Activated CD8-positive, alpha-beta T cell treated with anti-CD3 and anti-CD28 coated beads for 36 hours (primary cell): ENCODE results near the gene TMC5. TPM values are rescaled to one million over a fixed set of nuclear protein-coding genes. Genes with fewer than 3 reads are reported as not detected.

Source experiments
- ATAC-seq: fragments of 200-7000 bp; cut with Tn5 transposase; one replicate; pipeline ENCODE4 v1.10.0; 2021; ENCODE audit warnings: mild to moderate bottlenecking, moderate library complexity
- CTCF ChIA-PET: fragments of 350-600 bp; sonication (Branson Sonifier 250); formaldehyde crosslinking; loops from one replicate; lab custom pipeline; 2021; ENCODE audit warnings: antibody characterized with exemption; lab: Charles Lee
- POLR2A ChIA-PET: fragments of 350-600 bp; sonication (Branson Sonifier 250); formaldehyde crosslinking; loops from one replicate; lab custom pipeline; 2021; ENCODE audit warnings: antibody characterized with exemption; lab: Charles Lee
- DNase-seq: peaks from one replicate; pipeline ENCODE4 v3.0.0-alpha.2; 2020
- H3K27ac Mint-ChIP-seq: one replicate; pipeline ENCODE4 v1.8.0; 2021; ENCODE audit warnings: mild to moderate bottlenecking, mixed read lengths
- H3K27me3 Mint-ChIP-seq: one replicate; pipeline ENCODE4 v1.8.0; 2021; ENCODE audit warnings: mixed read lengths
- H3K36me3 Mint-ChIP-seq: one replicate; pipeline ENCODE4 v1.8.0; 2021; ENCODE audit warnings: low read depth, mixed read lengths
- H3K4me1 Mint-ChIP-seq: one replicate; pipeline ENCODE4 v1.8.0; 2021; ENCODE audit warnings: low read depth, mixed read lengths
- H3K4me3 Mint-ChIP-seq: one replicate; pipeline ENCODE4 v1.8.0; 2021; ENCODE audit warnings: mild to moderate bottlenecking, moderate library complexity, mixed read lengths
- H3K9me3 Mint-ChIP-seq: one replicate; pipeline ENCODE4 v1.8.0; 2021; ENCODE audit warnings: mixed read lengths
- CTCF ChIP-seq: fragments of 200-600 bp; IDR thresholded peaks from one replicate; pipeline ENCODE4 v1.8.0; 2022; ENCODE audit warnings: antibody characterized with exemption, mild to moderate bottlenecking
- intact Hi-C: fragments of 100-400 bp; cut with micrococcal nuclease; formaldehyde crosslinking; loops from one replicate; pipeline ENCODE4 v1.10.0; 2022
- total RNA-seq, 2 experiments: library from RNA; stranded (reverse); gene quantifications; one replicate each; pipeline ENCODE4 v1.2.3, GENCODE V29; 2021

TMC5 gene
- total RNA-seq, 2 experiments from 2014 or later: not detected

GRCh38 chr16:19486051-19486450, 68.4 kb downstream of the TMC5 start:
- no peak for TF ChIP-seq CTCF
- ChIA-PET CTCF (no interaction called here), POLR2A (no interaction called here)
- intact Hi-C loops: no loop called here
- H3K27me3 Mint-ChIP-seq: peaks cover 2% of the 10 kb centered on the region
- H3K9me3 Mint-ChIP-seq: no peaks in the 10 kb centered on the region
- H3K36me3 Mint-ChIP-seq: no peaks in the 10 kb centered on the region
- no peak overlapping the region for H3K27ac Mint-ChIP-seq
- no peaks in the 10 kb centered on the region for H3K4me1 Mint-ChIP-seq
- H3K4me3 Mint-ChIP-seq: no peak overlapping the region
- DNase-seq (no peak), ATAC-seq (no peak)

- Mint-ChIP-seq H3K27me3 (no peaks in the 10 kb centered on the region), H3K27ac (no peak overlapping the region), H3K9me3 (no peaks in the 10 kb centered on the region), H3K36me3 (no peaks in the 10 kb centered on the region), H3K4me1 (no peaks in the 10 kb centered on the region), H3K4me3 (no peak overlapping the region)
- intact Hi-C loops: no loop called here
- no peak for TF ChIP-seq CTCF
- ATAC-seq: no peak
- ChIA-PET POLR2A (no interaction called here), CTCF (no interaction called here)
- DNase-seq: no peak
These were observed 69.2 kb downstream of the TMC5 start for GRCh38 chr16:19486750-19487325.

- CTCF ChIA-PET: no interaction called here
- ATAC-seq: no peak
These were observed 70.5 kb downstream of the TMC5 start for GRCh38 chr16:19488213-19488640.

GRCh38 chr16:19490619-19491018, 72.9 kb downstream of the TMC5 start:
- intact Hi-C loops: no loop called here
- H3K27me3 Mint-ChIP-seq: no peaks in the 10 kb centered on the region
- H3K4me1 Mint-ChIP-seq: peaks cover 9% of the 10 kb centered on the region
- no peak for TF ChIP-seq CTCF
- DNase-seq: no peak
- H3K36me3 Mint-ChIP-seq: no peaks in the 10 kb centered on the region
- H3K27ac Mint-ChIP-seq: no peak overlapping the region
- H3K4me3 Mint-ChIP-seq: no peak overlapping the region
- ChIA-PET POLR2A (no interaction called here), CTCF (no interaction called here)
- no peaks in the 10 kb centered on the region for H3K9me3 Mint-ChIP-seq
- ATAC-seq: no peak

More at GRCh38 chr16:19488213-19488640, 70.5 kb downstream of the TMC5 start:
- POLR2A ChIA-PET: no interaction called here
- no peak for TF ChIP-seq CTCF
- Mint-ChIP-seq H3K4me1 (no peaks in the 10 kb centered on the region), H3K27me3 (no peaks in the 10 kb centered on the region), H3K9me3 (no peaks in the 10 kb centered on the region), H3K27ac (no peak overlapping the region), H3K4me3 (no peak overlapping the region), H3K36me3 (no peaks in the 10 kb centered on the region)
- intact Hi-C loops: no loop called here
- no peak for DNase-seq

GRCh38 chr16:19497176-19497575, 79.5 kb downstream of the TMC5 start:
- CTCF ChIA-PET: no interaction called here
- no peak for TF ChIP-seq CTCF
- Mint-ChIP-seq H3K4me1 (peaks cover 9% of the 10 kb centered on the region), H3K27me3 (no peaks in the 10 kb centered on the region), H3K36me3 (peaks cover 17% of the 10 kb centered on the region), H3K27ac (no peak overlapping the region), H3K4me3 (no peak overlapping the region), H3K9me3 (no peaks in the 10 kb centered on the region)
- ATAC-seq (no peak), DNase-seq (no peak)
- POLR2A ChIA-PET: no interaction called here
- intact Hi-C loops: no loop called here
